GM12873 (cell line): ENCODE results near the gene RUNDC1.
A peak's percentile ranks its signal among the peaks of the same experiment; 100 is the strongest.

Experiments
- TF ChIP-seq, protein P1 (sequence below): IDR thresholded peaks from 2 replicates; pipeline ENCODE4 v1.5.1; 2012; ENCODE audit warnings: low read depth, mild to moderate bottlenecking, moderate library complexity, low read length, control low read depth; ENCODE audit not compliant: insufficient read depth; ENCODE audit errors: missing control alignments

Gene RUNDC1

DNA sequence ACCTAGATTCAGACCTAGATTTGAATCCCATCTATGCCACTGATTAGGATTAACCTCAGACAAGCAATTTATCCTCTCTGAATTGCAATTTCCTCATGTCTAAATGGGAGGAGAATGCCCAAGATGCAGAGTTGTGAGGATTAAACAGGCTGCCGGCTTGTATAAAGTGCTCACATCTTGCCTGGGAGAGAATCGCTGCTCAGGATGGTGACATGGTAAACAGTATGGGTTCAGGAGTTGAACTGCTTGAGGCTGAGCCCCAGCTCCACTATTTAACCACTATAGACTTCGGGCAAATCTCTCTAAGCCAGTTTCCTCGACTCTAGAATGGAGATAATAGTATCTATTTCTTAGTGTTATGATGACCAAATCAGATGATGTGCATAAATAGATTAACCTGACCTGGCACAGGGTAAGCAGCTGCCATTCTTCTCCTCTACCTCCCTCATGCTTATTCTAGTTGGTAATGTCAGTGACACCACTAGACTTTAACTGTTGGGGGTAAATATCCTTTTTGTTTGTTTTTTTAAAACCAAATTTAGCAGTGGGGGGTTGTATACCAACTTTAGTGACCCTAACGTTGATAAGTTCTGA is 17.1 kb downstream of the RUNDC1 start:
- TF ChIP-seq, protein P1, sequence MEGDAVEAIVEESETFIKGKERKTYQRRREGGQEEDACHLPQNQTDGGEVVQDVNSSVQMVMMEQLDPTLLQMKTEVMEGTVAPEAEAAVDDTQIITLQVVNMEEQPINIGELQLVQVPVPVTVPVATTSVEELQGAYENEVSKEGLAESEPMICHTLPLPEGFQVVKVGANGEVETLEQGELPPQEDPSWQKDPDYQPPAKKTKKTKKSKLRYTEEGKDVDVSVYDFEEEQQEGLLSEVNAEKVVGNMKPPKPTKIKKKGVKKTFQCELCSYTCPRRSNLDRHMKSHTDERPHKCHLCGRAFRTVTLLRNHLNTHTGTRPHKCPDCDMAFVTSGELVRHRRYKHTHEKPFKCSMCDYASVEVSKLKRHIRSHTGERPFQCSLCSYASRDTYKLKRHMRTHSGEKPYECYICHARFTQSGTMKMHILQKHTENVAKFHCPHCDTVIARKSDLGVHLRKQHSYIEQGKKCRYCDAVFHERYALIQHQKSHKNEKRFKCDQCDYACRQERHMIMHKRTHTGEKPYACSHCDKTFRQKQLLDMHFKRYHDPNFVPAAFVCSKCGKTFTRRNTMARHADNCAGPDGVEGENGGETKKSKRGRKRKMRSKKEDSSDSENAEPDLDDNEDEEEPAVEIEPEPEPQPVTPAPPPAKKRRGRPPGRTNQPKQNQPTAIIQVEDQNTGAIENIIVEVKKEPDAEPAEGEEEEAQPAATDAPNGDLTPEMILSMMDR: no peak

GRCh38 chr17:42997984-42998938 is 17.9 kb downstream of the RUNDC1 start, which contains the start of gene RPL27:
TSS of gene RPL27 (plus strand) at chr17:42998419. CDS start at chr17:42998751, 332 bp downstream.
- TF ChIP-seq, protein P1: peak; percentile 75

DNA sequence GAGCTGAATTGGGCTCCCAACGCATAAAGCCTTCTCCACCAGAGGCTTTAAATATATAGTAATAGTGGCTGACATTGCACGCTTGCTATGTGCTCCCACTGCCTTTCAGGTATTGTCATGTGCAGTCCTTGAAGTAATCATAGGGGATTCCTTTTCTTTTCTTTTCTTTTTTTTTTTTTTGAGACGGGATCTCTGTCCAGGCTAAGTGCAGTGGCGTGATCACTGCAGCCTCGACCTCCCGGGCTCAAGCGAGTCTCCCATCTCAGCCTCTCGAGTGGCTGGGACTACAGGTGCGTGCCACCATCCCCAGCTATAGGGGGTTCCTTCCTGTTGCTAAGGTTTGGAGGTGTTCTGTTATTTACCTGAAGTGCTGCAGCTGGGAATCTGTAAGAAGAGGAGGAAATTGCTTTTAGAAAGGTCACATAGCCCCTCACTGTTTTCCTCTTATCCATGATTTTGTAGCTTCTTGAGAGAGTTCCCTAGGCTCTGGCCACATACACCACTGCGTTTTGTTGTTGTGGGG is 18.7 kb downstream of the RUNDC1 start:
- TF ChIP-seq, protein P1: no peak

- TF ChIP-seq, protein P1: no peak
These were observed 23.3 kb downstream of the RUNDC1 start for GRCh38 chr17:43003542-43004172.

DNA sequence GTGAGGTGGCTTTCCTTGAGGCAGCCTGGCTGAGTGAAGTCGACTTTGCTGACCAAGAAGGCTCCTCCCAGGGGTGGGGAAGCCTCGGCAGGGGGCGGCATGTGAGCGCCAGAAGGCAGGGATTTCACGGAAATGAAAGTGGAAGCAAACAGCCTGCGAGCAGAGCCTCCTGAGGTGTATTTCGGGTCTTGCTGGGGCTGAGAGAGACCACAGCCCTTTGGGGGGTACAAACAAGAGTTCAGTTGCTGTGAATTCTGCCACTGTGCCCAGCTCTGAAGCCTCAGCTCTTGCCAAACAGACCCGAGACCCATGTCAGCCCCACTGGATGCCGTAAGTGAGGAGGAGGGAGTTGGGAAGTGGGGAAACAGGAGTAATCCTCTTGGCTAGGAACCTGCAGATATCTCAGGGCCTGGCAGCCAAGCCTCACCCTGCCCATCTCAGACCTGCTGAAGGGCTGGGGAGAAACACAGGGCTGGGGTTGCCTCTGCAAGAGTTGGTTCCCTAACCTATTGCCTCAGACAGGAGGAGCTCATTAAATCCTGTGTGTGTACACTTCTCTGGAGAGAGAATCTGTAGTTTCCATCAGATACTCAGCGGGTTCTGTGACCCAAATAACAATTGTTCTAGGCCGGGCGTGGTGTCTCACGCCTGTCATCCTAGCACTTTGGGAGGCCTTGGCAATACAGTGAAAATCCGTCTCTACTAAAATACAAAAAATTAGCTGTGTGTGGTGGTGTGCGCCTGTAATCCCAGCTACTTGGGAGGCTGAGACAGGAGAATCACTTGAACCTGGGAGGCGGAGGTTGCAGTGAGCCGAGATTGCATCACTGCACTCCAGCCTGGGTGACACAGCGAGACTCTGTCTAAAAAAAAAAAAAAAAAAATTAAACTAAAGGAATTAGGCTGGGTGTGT is 26.5 kb downstream of the RUNDC1 start, which contains the start of gene IFI35:
Gene IFI35 (plus strand): TSS at position 146 of the 913 bp plus-strand sequence. CDS start 164 bp downstream, at position 310.
- TF ChIP-seq, protein P1: peak; percentile 43

- TF ChIP-seq, protein P1: no peak
These were observed 30.4 kb downstream of the RUNDC1 start for GRCh38 chr17:43010667-43011308.
